Measurements from ENCODE around the gene VPS41. TPM values are rescaled to one million over a fixed set of nuclear protein-coding genes. Genes with fewer than 3 reads are reported as not detected.
A peak's percentile ranks its signal among the peaks of the same experiment; 100 is the strongest.

Gene VPS41
- total RNA-seq, 3 donors from 2014 or later (not counting 1 experiment from before 2014, with no cell fraction given): 67.3 to 81.8 (median 78.9) TPM

DNA sequence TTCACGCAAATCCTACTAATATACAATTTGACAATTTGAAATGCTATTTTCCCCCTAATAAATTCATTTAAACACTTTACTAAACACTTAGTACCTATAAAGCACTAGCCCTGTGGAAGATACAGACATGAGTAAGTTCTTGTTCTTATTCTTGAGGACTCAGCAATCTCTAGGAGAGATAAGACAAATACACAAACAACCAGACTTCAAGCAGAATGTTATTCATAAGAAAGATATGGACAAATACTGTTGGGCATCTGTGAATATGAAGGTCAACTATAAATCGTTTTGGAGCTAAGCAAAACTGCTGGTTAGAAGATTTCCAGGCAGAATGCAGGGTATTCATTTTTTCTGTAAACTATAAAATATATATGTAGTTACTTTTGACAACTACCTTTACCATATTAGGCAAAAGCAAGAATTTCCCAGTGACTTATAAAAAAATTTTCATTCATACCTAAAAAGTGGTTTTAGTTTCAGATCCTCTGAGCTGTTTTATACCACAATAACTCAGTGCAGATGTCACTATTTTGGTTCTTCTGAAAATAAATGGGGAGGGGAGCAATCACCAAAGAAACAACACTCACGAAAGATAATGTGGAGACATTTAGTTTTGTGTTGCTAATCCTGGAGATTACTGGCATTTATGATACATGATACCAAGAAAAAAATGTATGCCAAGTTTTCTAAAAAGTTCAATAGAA, 3.8 kb downstream of the VPS41 start:
- Mint-ChIP-seq H3K4me3 (peak overlapping the region; percentile 47), H3K27me3 (ENCODE audit: low read depth in 2 of 2) (no peaks in the 10 kb centered on the region), H3K9me3 (no peaks in the 10 kb centered on the region), H3K27ac (no peak overlapping the region), H3K36me3 (no peaks in the 10 kb centered on the region), H3K4me1 (peaks cover 58 to 70% of the 10 kb centered on the region in 2 donors)
- Histone ChIP-seq H3K27ac (ENCODE audit: low read length) (no peak overlapping the region), H3K4me3 (ENCODE audit: low read length) (no peak overlapping the region), H3K9me3 (ENCODE audit: control insufficient read depth, insufficient read depth, low read length) (no peaks in the 10 kb centered on the region), H3K36me3 (ENCODE audit: control insufficient read depth, insufficient read depth, low read length) (no peaks in the 10 kb centered on the region), H3K27me3 (ENCODE audit: control insufficient read depth, insufficient read depth, low read length) (no peaks in the 10 kb centered on the region), H3K4me1 (ENCODE audit: control insufficient read depth, insufficient read depth, low read length) (peaks cover 4% of the 10 kb centered on the region)
- DNase-seq: no peak
- TF ChIP-seq, protein P1, sequence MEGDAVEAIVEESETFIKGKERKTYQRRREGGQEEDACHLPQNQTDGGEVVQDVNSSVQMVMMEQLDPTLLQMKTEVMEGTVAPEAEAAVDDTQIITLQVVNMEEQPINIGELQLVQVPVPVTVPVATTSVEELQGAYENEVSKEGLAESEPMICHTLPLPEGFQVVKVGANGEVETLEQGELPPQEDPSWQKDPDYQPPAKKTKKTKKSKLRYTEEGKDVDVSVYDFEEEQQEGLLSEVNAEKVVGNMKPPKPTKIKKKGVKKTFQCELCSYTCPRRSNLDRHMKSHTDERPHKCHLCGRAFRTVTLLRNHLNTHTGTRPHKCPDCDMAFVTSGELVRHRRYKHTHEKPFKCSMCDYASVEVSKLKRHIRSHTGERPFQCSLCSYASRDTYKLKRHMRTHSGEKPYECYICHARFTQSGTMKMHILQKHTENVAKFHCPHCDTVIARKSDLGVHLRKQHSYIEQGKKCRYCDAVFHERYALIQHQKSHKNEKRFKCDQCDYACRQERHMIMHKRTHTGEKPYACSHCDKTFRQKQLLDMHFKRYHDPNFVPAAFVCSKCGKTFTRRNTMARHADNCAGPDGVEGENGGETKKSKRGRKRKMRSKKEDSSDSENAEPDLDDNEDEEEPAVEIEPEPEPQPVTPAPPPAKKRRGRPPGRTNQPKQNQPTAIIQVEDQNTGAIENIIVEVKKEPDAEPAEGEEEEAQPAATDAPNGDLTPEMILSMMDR (IDR thresholded peaks at IDR 0.05): no peak
- WGBS (ENCODE audit: insufficient coverage): 80% methylated on average over 1 of the region's 3 CpGs
- intact Hi-C loops (cut with micrococcal nuclease): no loop called here
- ATAC-seq: no peak

DNA sequence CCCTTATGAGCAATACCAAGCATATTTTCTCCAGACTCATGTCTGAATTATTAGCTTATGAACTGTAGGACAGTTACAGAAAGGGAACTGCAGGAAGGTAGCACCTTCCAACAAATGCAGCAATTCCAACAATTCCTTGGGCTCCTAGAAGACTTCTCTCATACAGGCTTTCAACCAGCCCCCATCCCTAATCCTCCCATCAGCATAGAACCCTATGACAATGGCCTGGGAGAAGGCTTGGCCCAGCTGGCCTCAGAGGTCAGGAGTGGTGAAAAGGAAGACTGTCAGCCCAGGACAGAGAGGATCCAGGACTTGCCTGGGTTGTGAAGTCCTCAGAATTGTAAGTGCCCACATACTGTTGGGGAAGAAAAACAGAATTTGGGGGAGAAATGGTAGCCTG, 5.9 kb downstream of the VPS41 start:
- no peaks in the 10 kb centered on the region for H3K27me3 ChIP-seq (ENCODE audit: control insufficient read depth, insufficient read depth, low read length)
- Mint-ChIP-seq H3K4me3 (no peak overlapping the region), H3K36me3 (no peaks in the 10 kb centered on the region), H3K27ac (peak overlapping the region; percentile 9 to 37), H3K9me3 (no peaks in the 10 kb centered on the region), H3K27me3 (ENCODE audit: low read depth in 2 of 2) (no peaks in the 10 kb centered on the region), H3K4me1 (peaks cover 57 to 60% of the 10 kb centered on the region in 2 donors)
- no peaks in the 10 kb centered on the region for H3K4me1 ChIP-seq (ENCODE audit: control insufficient read depth, insufficient read depth, low read length)
- no peak for DNase-seq
- no peaks in the 10 kb centered on the region for H3K9me3 ChIP-seq (ENCODE audit: control insufficient read depth, insufficient read depth, low read length)
- ATAC-seq: no peak
- intact Hi-C loops (cut with micrococcal nuclease): no loop called here
- H3K27ac ChIP-seq (ENCODE audit: low read length): no peak overlapping the region
- no peaks in the 10 kb centered on the region for H3K36me3 ChIP-seq (ENCODE audit: control insufficient read depth, insufficient read depth, low read length)
- TF ChIP-seq, protein P1 (IDR thresholded peaks at IDR 0.05): no peak
- no peak overlapping the region for H3K4me3 ChIP-seq (ENCODE audit: low read length)

DNA sequence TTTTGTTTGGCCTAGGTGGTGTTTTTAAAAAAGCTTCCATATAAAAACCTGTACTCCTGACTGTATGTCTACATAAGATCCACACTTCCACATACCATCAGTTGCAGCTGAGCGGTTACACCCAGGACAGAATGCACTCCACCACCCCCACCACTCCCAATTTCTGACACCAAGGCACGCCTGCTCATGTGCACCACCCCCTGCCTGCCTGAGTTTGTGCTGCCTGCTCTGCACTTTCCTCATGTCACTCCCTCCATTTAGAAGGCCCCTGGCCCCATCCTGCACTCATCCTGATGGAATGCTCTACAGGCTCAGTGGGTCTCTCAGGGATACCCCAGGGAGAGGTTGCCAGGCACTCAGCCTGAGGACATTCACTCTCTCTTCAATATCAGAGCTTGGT, 6.5 kb downstream of the VPS41 start:
- 89% methylated on average over 2 of the region's 2 CpGs for WGBS (ENCODE audit: insufficient coverage)
- Histone ChIP-seq H3K9me3 (ENCODE audit: control insufficient read depth, insufficient read depth, low read length) (no peaks in the 10 kb centered on the region), H3K27ac (ENCODE audit: low read length) (no peak overlapping the region), H3K4me1 (ENCODE audit: control insufficient read depth, insufficient read depth, low read length) (no peaks in the 10 kb centered on the region), H3K4me3 (ENCODE audit: low read length) (no peak overlapping the region), H3K27me3 (ENCODE audit: control insufficient read depth, insufficient read depth, low read length) (no peaks in the 10 kb centered on the region), H3K36me3 (ENCODE audit: control insufficient read depth, insufficient read depth, low read length) (no peaks in the 10 kb centered on the region)
- intact Hi-C loops (cut with micrococcal nuclease): no loop called here
- Mint-ChIP-seq H3K27ac (peak overlapping the region in 1 of 2 donors; percentile 71), H3K4me3 (no peak overlapping the region), H3K36me3 (no peaks in the 10 kb centered on the region), H3K4me1 (peaks cover 59% of the 10 kb centered on the region in 2 donors), H3K27me3 (ENCODE audit: low read depth in 2 of 2) (no peaks in the 10 kb centered on the region), H3K9me3 (no peaks in the 10 kb centered on the region)
- TF ChIP-seq, protein P1 (IDR thresholded peaks at IDR 0.05): no peak
- ATAC-seq (no peak), DNase-seq (no peak)

DNA sequence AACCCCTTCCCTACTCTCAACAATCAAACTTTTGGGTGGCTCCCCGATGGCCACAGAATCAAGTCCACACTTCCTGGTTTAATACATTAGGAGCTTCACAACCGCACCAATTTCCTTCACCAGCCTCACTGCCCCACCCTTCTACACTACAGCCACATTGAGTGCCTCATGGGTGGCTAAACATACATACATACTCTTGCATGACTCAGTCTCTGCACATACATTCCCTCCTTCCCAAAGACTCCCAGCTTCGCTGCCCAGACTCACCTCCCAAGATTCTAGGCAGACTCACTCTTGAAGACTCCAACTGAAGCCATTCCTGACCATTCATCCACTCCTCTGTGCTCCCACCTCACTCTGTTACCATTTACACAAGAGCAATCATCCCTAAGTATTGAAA, 15.9 kb downstream of the VPS41 start:
- no peak for ATAC-seq
- no peaks in the 10 kb centered on the region for H3K4me1 ChIP-seq (ENCODE audit: control insufficient read depth, insufficient read depth, low read length)
- TF ChIP-seq, protein P1 (IDR thresholded peaks at IDR 0.05): no peak
- no peak for DNase-seq
- H3K36me3 ChIP-seq (ENCODE audit: control insufficient read depth, insufficient read depth, low read length): peaks cover 17% of the 10 kb centered on the region
- no peaks in the 10 kb centered on the region for H3K9me3 ChIP-seq (ENCODE audit: control insufficient read depth, insufficient read depth, low read length)
- H3K27ac Mint-ChIP-seq: peak overlapping the region in 1 of 2 donors; percentile 9
- peaks cover 7% of the 10 kb centered on the region for H3K36me3 Mint-ChIP-seq
- no peaks in the 10 kb centered on the region for H3K27me3 Mint-ChIP-seq (ENCODE audit: low read depth in 2 of 2)
- intact Hi-C loops (cut with micrococcal nuclease): no loop called here
- peaks cover 30% of the 10 kb centered on the region in 2 donors for H3K4me1 Mint-ChIP-seq
- WGBS (ENCODE audit: insufficient coverage): 91% methylated on average over 3 of the region's 3 CpGs
- H3K27me3 ChIP-seq (ENCODE audit: control insufficient read depth, insufficient read depth, low read length): no peaks in the 10 kb centered on the region
- no peak overlapping the region for H3K4me3 Mint-ChIP-seq
- H3K27ac ChIP-seq (ENCODE audit: low read length): no peak overlapping the region
- no peak overlapping the region for H3K4me3 ChIP-seq (ENCODE audit: low read length)
- H3K9me3 Mint-ChIP-seq: no peaks in the 10 kb centered on the region

All from natural killer cell (primary cell).